ENCODE data around the gene POLD2. TPM values are rescaled to one million over a fixed set of nuclear protein-coding genes. Genes with fewer than 3 reads are reported as not detected.
"Not testable (repeated sequence)": the region's sequence is repeated elsewhere in the genome, so short reads cannot be mapped to it uniquely, and the experiment has no call there.

Gene POLD2
- total RNA-seq, 1 experiment from 2014 or later: 154 TPM

DNA sequence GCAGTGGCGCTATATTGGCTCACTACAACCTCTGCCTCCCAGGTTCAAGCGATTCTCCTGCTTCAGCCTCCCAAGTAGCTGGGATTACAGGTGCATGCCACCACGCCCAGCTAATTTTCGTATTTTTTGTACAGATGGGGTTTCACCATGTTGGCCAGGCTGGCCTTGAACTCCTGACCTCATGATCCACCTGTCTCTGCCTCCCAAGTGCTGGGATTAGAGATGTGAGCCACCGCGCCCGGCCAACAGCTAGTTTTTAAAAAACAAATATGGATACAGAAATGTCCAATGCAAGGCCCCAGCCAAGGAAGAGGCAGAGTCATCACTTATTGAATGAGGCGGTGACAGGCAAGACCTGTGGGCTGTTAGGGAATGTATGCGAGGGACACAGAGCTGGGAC, 48.6 kb upstream of the POLD2 start:
- DNase-seq (ENCODE audit: low spot score); H3K4me3 Mint-ChIP-seq; H3K4me1 Mint-ChIP-seq; CTCF ChIA-PET; H3K27ac Mint-ChIP-seq; ATAC-seq; H3K9me3 Mint-ChIP-seq; H3K36me3 Mint-ChIP-seq; POLR2A ChIA-PET: not testable (repeated sequence)
- peaks cover 13% of the 10 kb centered on the region for H3K27me3 Mint-ChIP-seq (ENCODE audit: low read depth)

DNA sequence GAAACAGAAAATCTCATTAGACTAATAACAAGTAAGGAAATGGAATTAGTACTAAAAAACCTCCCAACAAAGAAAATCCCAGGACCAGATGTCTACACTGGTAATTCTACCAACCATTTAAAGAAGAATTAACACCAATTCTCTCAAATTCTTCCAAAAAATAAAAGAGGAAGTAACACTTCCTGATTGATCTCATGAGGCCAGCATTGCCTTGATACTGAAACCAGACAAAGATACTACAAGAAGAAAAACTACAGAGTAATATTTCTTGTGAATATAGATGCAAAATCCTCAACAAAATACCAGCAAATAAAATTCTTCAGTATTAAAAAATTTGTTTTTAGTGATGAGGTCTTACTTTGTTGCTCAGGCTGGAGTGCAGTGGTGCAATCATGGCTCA, 44.6 kb upstream of the POLD2 start:
- Mint-ChIP-seq H3K27ac (no peak overlapping the region), H3K4me3 (no peak overlapping the region), H3K4me1 (peaks cover 11% of the 10 kb centered on the region), H3K9me3 (peaks cover 7% of the 10 kb centered on the region), H3K36me3 (no peaks in the 10 kb centered on the region), H3K27me3 (ENCODE audit: low read depth) (peaks cover 10% of the 10 kb centered on the region)
- ChIA-PET POLR2A (no interaction called here), CTCF (no interaction called here)
- TF ChIP-seq, protein P1, sequence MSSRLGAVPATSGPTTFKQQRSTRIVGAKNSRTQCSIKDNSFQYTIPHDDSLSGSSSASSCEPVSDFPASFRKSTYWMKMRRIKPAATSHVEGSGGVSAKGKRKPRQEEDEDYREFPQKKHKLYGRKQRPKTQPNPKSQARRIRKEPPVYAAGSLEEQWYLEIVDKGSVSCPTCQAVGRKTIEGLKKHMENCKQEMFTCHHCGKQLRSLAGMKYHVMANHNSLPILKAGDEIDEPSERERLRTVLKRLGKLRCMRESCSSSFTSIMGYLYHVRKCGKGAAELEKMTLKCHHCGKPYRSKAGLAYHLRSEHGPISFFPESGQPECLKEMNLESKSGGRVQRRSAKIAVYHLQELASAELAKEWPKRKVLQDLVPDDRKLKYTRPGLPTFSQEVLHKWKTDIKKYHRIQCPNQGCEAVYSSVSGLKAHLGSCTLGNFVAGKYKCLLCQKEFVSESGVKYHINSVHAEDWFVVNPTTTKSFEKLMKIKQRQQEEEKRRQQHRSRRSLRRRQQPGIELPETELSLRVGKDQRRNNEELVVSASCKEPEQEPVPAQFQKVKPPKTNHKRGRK (CRISPR knock-in tag; IDR thresholded peaks at IDR 0.05; ENCODE audit: borderline replicate concordance): no peak
- TF ChIP-seq SMAD4 (CRISPR knock-in tag; IDR thresholded peaks at IDR 0.05) (no peak), JAZF1 (CRISPR knock-in tag; IDR thresholded peaks at IDR 0.05) (no peak), RELA (CRISPR knock-in tag; IDR thresholded peaks at IDR 0.05; ENCODE audit: borderline replicate concordance) (no peak), FOXP1 (CRISPR knock-in tag; IDR thresholded peaks at IDR 0.05; ENCODE audit: borderline replicate concordance) (no peak)
- DNase-seq (ENCODE audit: low spot score) (no peak), ATAC-seq (no peak)

DNA sequence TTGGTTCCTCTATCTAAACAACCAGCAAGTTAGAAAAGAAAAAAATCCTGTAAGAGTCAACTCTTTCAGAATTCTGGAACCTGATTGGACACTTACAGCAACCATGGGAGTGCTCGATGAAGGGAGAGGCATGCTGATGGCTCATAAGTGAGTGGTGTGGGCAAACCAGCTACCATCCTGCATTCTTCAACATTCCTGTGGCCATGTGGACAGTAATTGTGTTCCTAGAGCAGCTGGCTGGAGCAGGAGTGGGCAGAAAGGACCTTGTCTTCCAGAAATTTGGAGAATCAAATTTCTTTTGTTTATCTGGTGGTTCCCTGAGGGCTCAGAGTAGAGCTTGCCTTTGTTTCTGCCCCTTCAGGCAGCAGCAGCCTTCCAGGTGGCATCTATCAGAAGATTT, 40.2 kb upstream of the POLD2 start:
- Mint-ChIP-seq H3K9me3 (peaks cover 3% of the 10 kb centered on the region; the same call in 1 of the 2 replicates), H3K36me3 (no peaks in the 10 kb centered on the region), H3K27me3 (ENCODE audit: low read depth) (peaks cover 4% of the 10 kb centered on the region), H3K4me3 (no peak overlapping the region), H3K4me1 (peaks cover 11% of the 10 kb centered on the region), H3K27ac (no peak overlapping the region)
- ChIA-PET POLR2A (no interaction called here), CTCF (interaction anchor here (0.9 to 1.6 kb wide), 2 partner anchors 17 to 77 kb away, joined by 3 to 4 read pairs; no protein-coding TSS in a partner anchor)
- TF ChIP-seq, protein P2, sequence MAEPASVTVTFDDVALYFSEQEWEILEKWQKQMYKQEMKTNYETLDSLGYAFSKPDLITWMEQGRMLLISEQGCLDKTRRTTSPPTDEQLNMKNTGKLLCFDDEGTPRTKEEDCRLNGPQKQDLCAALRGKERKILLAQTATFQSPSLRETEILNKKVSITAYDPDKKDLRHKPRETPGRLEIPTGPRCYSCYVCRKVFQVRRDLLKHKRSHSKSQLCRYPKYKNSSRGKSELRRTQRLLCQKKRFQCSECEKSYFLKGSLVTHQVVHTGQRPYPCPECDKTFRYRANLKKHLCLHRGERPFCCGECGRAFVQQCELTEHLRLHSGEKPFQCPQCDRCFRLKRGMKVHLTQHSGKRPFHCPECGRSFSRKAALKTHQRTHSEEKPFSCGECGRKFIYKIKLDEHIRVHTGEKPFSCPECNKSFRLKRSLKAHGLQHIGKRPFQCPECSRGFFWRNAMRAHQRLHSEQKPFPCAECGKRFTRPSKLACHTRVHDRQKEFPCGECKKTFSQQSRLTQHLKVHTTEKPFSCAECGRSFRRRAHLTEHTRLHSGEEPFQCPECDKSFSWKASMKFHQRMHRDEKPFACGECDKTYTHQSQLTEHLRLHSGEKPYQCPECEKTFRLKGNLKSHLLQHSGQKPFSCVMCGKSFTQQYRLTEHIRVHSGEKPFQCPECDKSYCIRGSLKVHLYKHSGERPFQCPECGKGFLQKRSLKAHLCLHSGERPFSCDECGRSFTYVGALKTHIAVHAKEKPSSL (CRISPR knock-in tag; conservative IDR thresholded peaks at IDR 0.05): no peak
- TF ChIP-seq, protein P3, sequence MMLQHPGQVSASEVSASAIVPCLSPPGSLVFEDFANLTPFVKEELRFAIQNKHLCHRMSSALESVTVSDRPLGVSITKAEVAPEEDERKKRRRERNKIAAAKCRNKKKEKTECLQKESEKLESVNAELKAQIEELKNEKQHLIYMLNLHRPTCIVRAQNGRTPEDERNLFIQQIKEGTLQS (CRISPR knock-in tag; conservative IDR thresholded peaks at IDR 0.05): no peak
- TF ChIP-seq, protein P4, sequence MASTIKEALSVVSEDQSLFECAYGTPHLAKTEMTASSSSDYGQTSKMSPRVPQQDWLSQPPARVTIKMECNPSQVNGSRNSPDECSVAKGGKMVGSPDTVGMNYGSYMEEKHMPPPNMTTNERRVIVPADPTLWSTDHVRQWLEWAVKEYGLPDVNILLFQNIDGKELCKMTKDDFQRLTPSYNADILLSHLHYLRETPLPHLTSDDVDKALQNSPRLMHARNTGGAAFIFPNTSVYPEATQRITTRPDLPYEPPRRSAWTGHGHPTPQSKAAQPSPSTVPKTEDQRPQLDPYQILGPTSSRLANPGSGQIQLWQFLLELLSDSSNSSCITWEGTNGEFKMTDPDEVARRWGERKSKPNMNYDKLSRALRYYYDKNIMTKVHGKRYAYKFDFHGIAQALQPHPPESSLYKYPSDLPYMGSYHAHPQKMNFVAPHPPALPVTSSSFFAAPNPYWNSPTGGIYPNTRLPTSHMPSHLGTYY (CRISPR knock-in tag; IDR thresholded peaks at IDR 0.05): no peak
- TF ChIP-seq, protein P5, sequence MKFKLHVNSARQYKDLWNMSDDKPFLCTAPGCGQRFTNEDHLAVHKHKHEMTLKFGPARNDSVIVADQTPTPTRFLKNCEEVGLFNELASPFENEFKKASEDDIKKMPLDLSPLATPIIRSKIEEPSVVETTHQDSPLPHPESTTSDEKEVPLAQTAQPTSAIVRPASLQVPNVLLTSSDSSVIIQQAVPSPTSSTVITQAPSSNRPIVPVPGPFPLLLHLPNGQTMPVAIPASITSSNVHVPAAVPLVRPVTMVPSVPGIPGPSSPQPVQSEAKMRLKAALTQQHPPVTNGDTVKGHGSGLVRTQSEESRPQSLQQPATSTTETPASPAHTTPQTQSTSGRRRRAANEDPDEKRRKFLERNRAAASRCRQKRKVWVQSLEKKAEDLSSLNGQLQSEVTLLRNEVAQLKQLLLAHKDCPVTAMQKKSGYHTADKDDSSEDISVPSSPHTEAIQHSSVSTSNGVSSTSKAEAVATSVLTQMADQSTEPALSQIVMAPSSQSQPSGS (CRISPR knock-in tag; IDR thresholded peaks at IDR 0.05; ENCODE audit: borderline replicate concordance, low read depth): no peak
- TF ChIP-seq FOXK1 (CRISPR knock-in tag; IDR thresholded peaks at IDR 0.05) (no peak), SMAD4 (CRISPR knock-in tag; IDR thresholded peaks at IDR 0.05) (no peak), ZNF416 (CRISPR knock-in tag; IDR thresholded peaks at IDR 0.05) (no peak), ZNF232 (CRISPR knock-in tag; IDR thresholded peaks at IDR 0.05) (no peak)
- TF ChIP-seq, protein P6, sequence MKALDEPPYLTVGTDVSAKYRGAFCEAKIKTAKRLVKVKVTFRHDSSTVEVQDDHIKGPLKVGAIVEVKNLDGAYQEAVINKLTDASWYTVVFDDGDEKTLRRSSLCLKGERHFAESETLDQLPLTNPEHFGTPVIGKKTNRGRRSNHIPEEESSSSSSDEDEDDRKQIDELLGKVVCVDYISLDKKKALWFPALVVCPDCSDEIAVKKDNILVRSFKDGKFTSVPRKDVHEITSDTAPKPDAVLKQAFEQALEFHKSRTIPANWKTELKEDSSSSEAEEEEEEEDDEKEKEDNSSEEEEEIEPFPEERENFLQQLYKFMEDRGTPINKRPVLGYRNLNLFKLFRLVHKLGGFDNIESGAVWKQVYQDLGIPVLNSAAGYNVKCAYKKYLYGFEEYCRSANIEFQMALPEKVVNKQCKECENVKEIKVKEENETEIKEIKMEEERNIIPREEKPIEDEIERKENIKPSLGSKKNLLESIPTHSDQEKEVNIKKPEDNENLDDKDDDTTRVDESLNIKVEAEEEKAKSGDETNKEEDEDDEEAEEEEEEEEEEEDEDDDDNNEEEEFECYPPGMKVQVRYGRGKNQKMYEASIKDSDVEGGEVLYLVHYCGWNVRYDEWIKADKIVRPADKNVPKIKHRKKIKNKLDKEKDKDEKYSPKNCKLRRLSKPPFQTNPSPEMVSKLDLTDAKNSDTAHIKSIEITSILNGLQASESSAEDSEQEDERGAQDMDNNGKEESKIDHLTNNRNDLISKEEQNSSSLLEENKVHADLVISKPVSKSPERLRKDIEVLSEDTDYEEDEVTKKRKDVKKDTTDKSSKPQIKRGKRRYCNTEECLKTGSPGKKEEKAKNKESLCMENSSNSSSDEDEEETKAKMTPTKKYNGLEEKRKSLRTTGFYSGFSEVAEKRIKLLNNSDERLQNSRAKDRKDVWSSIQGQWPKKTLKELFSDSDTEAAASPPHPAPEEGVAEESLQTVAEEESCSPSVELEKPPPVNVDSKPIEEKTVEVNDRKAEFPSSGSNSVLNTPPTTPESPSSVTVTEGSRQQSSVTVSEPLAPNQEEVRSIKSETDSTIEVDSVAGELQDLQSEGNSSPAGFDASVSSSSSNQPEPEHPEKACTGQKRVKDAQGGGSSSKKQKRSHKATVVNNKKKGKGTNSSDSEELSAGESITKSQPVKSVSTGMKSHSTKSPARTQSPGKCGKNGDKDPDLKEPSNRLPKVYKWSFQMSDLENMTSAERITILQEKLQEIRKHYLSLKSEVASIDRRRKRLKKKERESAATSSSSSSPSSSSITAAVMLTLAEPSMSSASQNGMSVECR (CRISPR knock-in tag; IDR thresholded peaks at IDR 0.05; ENCODE audit: borderline replicate concordance): no peak
- ATAC-seq (peak; percentile 48; the same call in 1 of the 2 replicates), DNase-seq (ENCODE audit: low spot score) (no peak)

All from WTC11 (cell line).